Measurements from ENCODE around the gene TIMM22.

- no peak for TF ChIP-seq RCOR1 (IDR thresholded peaks at IDR 0.05; ENCODE audit: insufficient replicate concordance, low read length)
- no peak for TF ChIP-seq RAD21 (IDR thresholded peaks at IDR 0.05; ENCODE audit: low read length)
- no peak for TF ChIP-seq CTCF (conservative IDR thresholded peaks at IDR 0.05; ENCODE audit: low read depth, low read length)
- no peak for TF ChIP-seq CHD1 (IDR thresholded peaks at IDR 0.05; ENCODE audit: low read depth, low read length)
- no peak for TF ChIP-seq POLR2A (IDR thresholded peaks at IDR 0.05; ENCODE audit: low read depth, low read length)
- TF ChIP-seq MXI1 (IDR thresholded peaks at IDR 0.05; ENCODE audit: borderline replicate concordance, low read depth, low read length), result no peak
- no peak for TF ChIP-seq FOS (IDR thresholded peaks at IDR 0.05; ENCODE audit: low read depth, low read length)
Measured at GRCh38 chr17:1022278-1023024, 25.5 kb downstream of the TIMM22 start.
